Activated T-helper 1 cell treated with Interleukin-2 at 50 U/mL for 16 hours (primary cell): ENCODE data around the gene NPL.

Experiments used
- DNase-seq: peaks from one replicate; pipeline ENCODE4 v3.0.0-alpha.2; 2020; ENCODE audit warnings: low read depth

Gene NPL

DNA sequence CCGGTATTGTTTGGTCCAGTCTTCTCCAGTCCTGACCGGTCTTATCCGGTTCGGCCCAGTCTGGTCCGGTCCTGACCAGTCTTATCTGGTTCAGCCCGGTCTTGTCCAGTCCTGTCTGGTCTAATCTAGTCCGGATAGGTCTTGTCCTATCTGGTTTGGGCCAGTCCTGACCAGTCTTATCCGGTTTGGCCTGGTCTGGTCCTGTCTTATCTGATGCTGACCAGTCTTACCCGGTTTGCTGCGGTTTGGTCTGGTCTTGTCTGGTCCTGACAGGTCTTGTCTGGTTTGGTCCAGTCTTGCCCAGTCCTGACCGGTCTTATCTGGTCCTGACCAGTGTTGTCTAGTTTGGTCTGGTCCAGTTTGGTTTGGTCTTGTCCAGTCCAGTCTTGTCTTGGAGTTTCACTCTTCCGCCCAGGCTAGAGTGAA lies 79.7 kb downstream of the NPL start:
- DNase-seq, result no peak

GRCh38 chr1:182872881-182873280 lies 83.3 kb downstream of the NPL start:
- no peak for DNase-seq

DNA sequence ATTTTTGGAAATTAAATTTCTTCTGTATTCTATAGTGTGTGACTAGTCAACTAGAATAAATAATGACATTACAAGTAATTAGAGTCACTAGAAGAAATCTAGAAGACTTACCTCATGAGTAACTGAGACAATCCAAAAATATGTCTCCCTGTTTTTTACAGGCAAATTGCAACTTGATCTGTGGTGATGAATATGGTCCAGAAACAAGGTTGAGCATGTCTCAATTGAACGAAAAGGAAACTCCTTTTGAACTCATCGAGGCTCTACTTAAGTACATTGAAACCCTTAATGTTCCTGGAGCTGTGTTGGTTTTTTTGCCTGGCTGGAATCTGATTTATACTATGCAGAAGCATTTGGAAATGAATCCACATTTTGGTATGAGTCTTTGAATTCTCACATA lies 86.3 kb downstream of the NPL start:
- no peak for DNase-seq

GRCh38 chr1:182877331-182877730 lies 87.8 kb downstream of the NPL start:
- DNase-seq, result no peak

- no peak for DNase-seq
These were observed 88.3 kb downstream of the NPL start for GRCh38 chr1:182877842-182878241.
